Endothelial cell of umbilical vein (primary cell): ENCODE results near the gene PCGF1. TPM values are rescaled to one million over a fixed set of nuclear protein-coding genes. Genes with fewer than 3 reads are reported as not detected.

Experiments
- BruUV-seq: library from RNA; stranded (reverse); fragments of 400-500 nt; replicated peaks from 2 replicates; lab custom pipeline; 2021; lab: Mats Ljungman, UMichigan
- CTCF ChIA-PET: fragments of 300-600, 350-600 bp; sonication (Branson Sonifier 250); formaldehyde crosslinking; loops from one replicate; lab custom pipeline; 2021; ENCODE audit warnings: antibody characterized with exemption, inconsistent platforms; lab: Charles Lee
- POLR2A ChIA-PET: fragments of 300-600, 350-600 bp; sonication (Branson Sonifier 250); formaldehyde crosslinking; loops from one replicate; lab custom pipeline; 2021; ENCODE audit warnings: antibody characterized with exemption, inconsistent platforms; lab: Charles Lee
- DNase-seq: peaks from one replicate; pipeline ENCODE4 v3.0.0-alpha.2; 2011; ENCODE audit warnings: low read depth, low spot score
- FAIRE-seq: peaks from 2 replicates; lab custom pipeline; 2011; peaks lifted over from hg19 to GRCh38; lab: Jason Lieb, UNC
- H2AFZ ChIP-seq: 2 replicates; pipeline ENCODE4 v1.6.0; 2012; ENCODE audit warnings: low read depth, low read length, control low read depth, inconsistent platforms
- H3K27ac ChIP-seq: 2 replicates; pipeline ENCODE4 v1.5.1; 2011; ENCODE audit warnings: low read depth, mild to moderate bottlenecking, control low read depth, low read length, moderate library complexity; ENCODE audit not compliant: insufficient read depth
- H3K27me3 ChIP-seq, 2 experiments: 2 replicates each; pipeline versions ENCODE4 v1.6.0 to v1.6.1; 2011; ENCODE audit warnings: low read length in 2 of 2, mixed read lengths in 1 of 2; ENCODE audit not compliant: control insufficient read depth in 2 of 2, insufficient read depth in 2 of 2
- H3K36me3 ChIP-seq, 2 experiments: 2 replicates in 1 of 2; 3 replicates in 1 of 2; pipeline ENCODE4 v1.5.1; 2011; ENCODE audit warnings: low read length in 2 of 2, mild to moderate bottlenecking in 1 of 2, moderate library complexity in 1 of 2; ENCODE audit not compliant: control insufficient read depth in 2 of 2, insufficient read depth in 2 of 2; ENCODE audit errors: extremely low read depth in 1 of 2
- H3K4me1 ChIP-seq: 3 replicates; pipeline ENCODE4 v1.5.1; 2011; ENCODE audit warnings: mild to moderate bottlenecking, low read length; ENCODE audit not compliant: control insufficient read depth, insufficient read depth; ENCODE audit errors: extremely low read depth
- H3K4me2 ChIP-seq: 2 replicates; pipeline ENCODE4 v1.6.1; 2011; ENCODE audit warnings: low read length, control low read depth, mixed read lengths; ENCODE audit not compliant: insufficient read depth
- H3K4me3 ChIP-seq, 3 experiments: fragments of 200-600 bp in 1 of 3; sonication (generic), shearing (Covaris generic) in 1 of 3; replicated peaks in 1 of 3; 2 replicates each; pipeline ENCODE4 v1.5.1; 2011 to 2016; ENCODE audit warnings: control low read depth in 3 of 3, low read length in 3 of 3, mild to moderate bottlenecking in 2 of 3, inconsistent platforms in 1 of 3, low read depth in 1 of 3, moderate library complexity in 1 of 3; ENCODE audit not compliant: insufficient read depth in 1 of 3
- H3K79me2 ChIP-seq: 2 replicates; pipeline ENCODE4 v1.6.0; 2012; ENCODE audit warnings: low read length, inconsistent platforms; ENCODE audit not compliant: control insufficient read depth, insufficient read depth
- H3K9ac ChIP-seq: replicated peaks from 2 replicates; pipeline ENCODE3; 2011; ENCODE audit warnings: low read length, control low read depth; ENCODE audit not compliant: insufficient read depth; ENCODE audit errors: extremely low read depth
- H3K9me1 ChIP-seq: replicated peaks from 3 replicates; pipeline ENCODE4 v1.6.0; 2011; ENCODE audit warnings: mild to moderate bottlenecking, low read length; ENCODE audit not compliant: control insufficient read depth, insufficient read depth; ENCODE audit errors: extremely low read depth
- H3K9me3 ChIP-seq: replicated peaks from 2 replicates; pipeline ENCODE4 v1.5.1; 2012; ENCODE audit warnings: low read length, inconsistent platforms; ENCODE audit not compliant: control insufficient read depth, insufficient read depth
- H4K20me1 ChIP-seq: replicated peaks from 2 replicates; pipeline ENCODE3; 2011; ENCODE audit warnings: mild to moderate bottlenecking, low read length; ENCODE audit not compliant: control insufficient read depth, insufficient read depth; ENCODE audit errors: extremely low read depth
- CTCF ChIP-seq, 2 donors: IDR thresholded peaks; 1 replicate in 1 of 2; 2 replicates in 1 of 2; pipeline ENCODE4 v1.5.1; 2011; ENCODE audit warnings: low read length in 2 of 2, mild to moderate bottlenecking in 2 of 2, moderate library complexity in 2 of 2, control low read depth in 1 of 2, inconsistent platforms in 1 of 2, low read depth in 1 of 2; ENCODE audit not compliant: insufficient read depth in 1 of 2; ENCODE audit errors: extremely low read depth in 1 of 2
- EZH2 ChIP-seq: IDR thresholded peaks from 2 replicates; pipeline ENCODE4 v1.6.1; 2012; ENCODE audit warnings: borderline replicate concordance, low read depth, mild to moderate bottlenecking, moderate library complexity, low read length, inconsistent platforms; ENCODE audit not compliant: severe bottlenecking
- FOS ChIP-seq: IDR thresholded peaks from 2 replicates; pipeline ENCODE4 v1.6.1; 2011; ENCODE audit warnings: mild to moderate bottlenecking, low read length, moderate library complexity, borderline replicate concordance; ENCODE audit not compliant: insufficient read depth
- GATA2 ChIP-seq: IDR thresholded peaks from 2 replicates; pipeline ENCODE4 v1.7.0; 2011; ENCODE audit warnings: low read depth, mild to moderate bottlenecking, moderate library complexity, mixed read lengths, low read length; ENCODE audit not compliant: insufficient read length, insufficient read depth
- JUN ChIP-seq: IDR thresholded peaks from 2 replicates; pipeline ENCODE4 v1.6.1; 2011; ENCODE audit warnings: borderline replicate concordance, low read depth; ENCODE audit not compliant: insufficient read length, insufficient read depth
- MAX ChIP-seq: IDR thresholded peaks from 2 replicates; pipeline ENCODE4 v1.6.1; 2011; ENCODE audit not compliant: insufficient read depth, insufficient read length
- MYC ChIP-seq: IDR thresholded peaks from one replicate; pipeline ENCODE4 v1.6.1; 2011; ENCODE audit warnings: mild to moderate bottlenecking, low read depth, low read length
- POLR2A ChIP-seq: IDR thresholded peaks from 2 replicates; pipeline ENCODE4 v1.6.1; 2012; ENCODE audit warnings: low read depth, mild to moderate bottlenecking, control low read depth, low read length
- POLR2AphosphoS5 ChIP-seq: IDR thresholded peaks from 2 replicates; pipeline ENCODE4 v1.6.1; 2012; ENCODE audit warnings: low read depth, mild to moderate bottlenecking, control low read depth, low read length, moderate library complexity; ENCODE audit not compliant: insufficient read depth
- dilution Hi-C: fragments of 300-500 bp; cut with MboI; formaldehyde crosslinking; loops from one replicate; pipeline ENCODE4 v1.15.0; 2019; ENCODE audit warnings: low sequenced_read_pairs; ENCODE audit not compliant: extremely low pct_ligation_motif_present
- intact Hi-C: fragments of 100-400 bp; cut with micrococcal nuclease; formaldehyde crosslinking; loops from one replicate; pipeline ENCODE4 v1.10.0; 2022
- polyA plus RNA-seq, 4 experiments: library from polyadenylated mRNA; depleted of rRNA in 3 of 4; stranded (reverse) in 3 of 4; unstranded in 1 of 4; fragments of >200 nt; gene quantifications; 2 replicates each; pipeline versions ENCODE4 v1.2.1 to v1.2.3, GENCODE V29; 2011 to 2012; ENCODE audit warnings: missing spikeins in 1 of 4
- total RNA-seq: library from RNA; stranded (reverse); gene quantifications from 2 replicates; pipeline ENCODE4 v1.2.3, GENCODE V29; 2021

PCGF1 gene
- total and polyA plus RNA-seq, 2 donors (not counting 3 experiments of a cell fraction or from before 2014, with no cell fraction given) = 17.4 to 19.2 TPM

GRCh38 chr2:74462054-74462785, 45.3 kb downstream of the PCGF1 start:
- Histone ChIP-seq H3K9ac (no peak overlapping the region), H2AFZ (no peak overlapping the region), H3K79me2 (peaks cover 17% of the 10 kb centered on the region), H4K20me1 (no peaks in the 10 kb centered on the region), H3K4me3 (no peak overlapping the region), H3K4me1 (peaks cover 15% of the 10 kb centered on the region), H3K27me3 (no peaks in the 10 kb centered on the region), H3K9me1 (no peaks in the 10 kb centered on the region), H3K4me2 (no peak overlapping the region), H3K27ac (no peak overlapping the region), H3K36me3 (peaks cover 0 to 12% of the 10 kb centered on the region in 2 experiments), H3K9me3 (no peaks in the 10 kb centered on the region)
- DNase-seq (no peak), FAIRE-seq (no peak)
- intact Hi-C loops = no loop called here
- POLR2A ChIA-PET = no interaction called here
- dilution Hi-C loops = no loop called here
- CTCF ChIA-PET = interaction anchor here (0.6 to 1.5 kb wide), 5 partner anchors 12 to 125 kb away, joined by 4 to 8 read pairs (median 4); no protein-coding TSS in a partner anchor
- no peak for TF ChIP-seq MAX
- TF ChIP-seq CTCF (IDR thresholded peaks at IDR 0.05; ENCODE audit: extremely low read depth in 1 of 2, insufficient read depth in 1 of 2, low read depth in 1 of 2, low read length in 2 of 2) = no peak
- no peak for TF ChIP-seq JUN
- no peak for TF ChIP-seq EZH2
- TF ChIP-seq POLR2A = no peak
- TF ChIP-seq POLR2AphosphoS5 = no peak
- TF ChIP-seq MYC = no peak
- TF ChIP-seq FOS = no peak
- TF ChIP-seq GATA2 = no peak
- no TSS peak for BruUV-seq
